ENCODE data around the gene JAZF1.

The JAZF1 gene

GRCh38 chr7:27810186-27810585, 370.4 kb downstream of the JAZF1 start:
- TF ChIP-seq SIN3A (IDR thresholded peaks at IDR 0.05; ENCODE audit: borderline replicate concordance, insufficient read depth, low read length) (no peak), FOXP2 (optimal IDR thresholded peaks at IDR 0.05; ENCODE audit: borderline replicate concordance, extremely low read depth, extremely low read length, insufficient read depth) (no peak), TAF1 (IDR thresholded peaks at IDR 0.05; ENCODE audit: borderline replicate concordance, insufficient read depth, low read length) (no peak), POLR2AphosphoS5 (IDR thresholded peaks at IDR 0.05; ENCODE audit: low read depth, low read length) (no peak)
- TF ChIP-seq, protein P1, sequence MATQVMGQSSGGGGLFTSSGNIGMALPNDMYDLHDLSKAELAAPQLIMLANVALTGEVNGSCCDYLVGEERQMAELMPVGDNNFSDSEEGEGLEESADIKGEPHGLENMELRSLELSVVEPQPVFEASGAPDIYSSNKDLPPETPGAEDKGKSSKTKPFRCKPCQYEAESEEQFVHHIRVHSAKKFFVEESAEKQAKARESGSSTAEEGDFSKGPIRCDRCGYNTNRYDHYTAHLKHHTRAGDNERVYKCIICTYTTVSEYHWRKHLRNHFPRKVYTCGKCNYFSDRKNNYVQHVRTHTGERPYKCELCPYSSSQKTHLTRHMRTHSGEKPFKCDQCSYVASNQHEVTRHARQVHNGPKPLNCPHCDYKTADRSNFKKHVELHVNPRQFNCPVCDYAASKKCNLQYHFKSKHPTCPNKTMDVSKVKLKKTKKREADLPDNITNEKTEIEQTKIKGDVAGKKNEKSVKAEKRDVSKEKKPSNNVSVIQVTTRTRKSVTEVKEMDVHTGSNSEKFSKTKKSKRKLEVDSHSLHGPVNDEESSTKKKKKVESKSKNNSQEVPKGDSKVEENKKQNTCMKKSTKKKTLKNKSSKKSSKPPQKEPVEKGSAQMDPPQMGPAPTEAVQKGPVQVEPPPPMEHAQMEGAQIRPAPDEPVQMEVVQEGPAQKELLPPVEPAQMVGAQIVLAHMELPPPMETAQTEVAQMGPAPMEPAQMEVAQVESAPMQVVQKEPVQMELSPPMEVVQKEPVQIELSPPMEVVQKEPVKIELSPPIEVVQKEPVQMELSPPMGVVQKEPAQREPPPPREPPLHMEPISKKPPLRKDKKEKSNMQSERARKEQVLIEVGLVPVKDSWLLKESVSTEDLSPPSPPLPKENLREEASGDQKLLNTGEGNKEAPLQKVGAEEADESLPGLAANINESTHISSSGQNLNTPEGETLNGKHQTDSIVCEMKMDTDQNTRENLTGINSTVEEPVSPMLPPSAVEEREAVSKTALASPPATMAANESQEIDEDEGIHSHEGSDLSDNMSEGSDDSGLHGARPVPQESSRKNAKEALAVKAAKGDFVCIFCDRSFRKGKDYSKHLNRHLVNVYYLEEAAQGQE (IDR thresholded peaks at IDR 0.05; ENCODE audit: insufficient read depth in 1 of 2, low read depth in 2 of 2, low read length in 2 of 2): no peak

- TF ChIP-seq FOXP2 (optimal IDR thresholded peaks at IDR 0.05; ENCODE audit: borderline replicate concordance, extremely low read depth, extremely low read length, insufficient read depth): no peak
- no peak for TF ChIP-seq POLR2AphosphoS5 (IDR thresholded peaks at IDR 0.05; ENCODE audit: low read depth, low read length)
- no peak for TF ChIP-seq SIN3A (IDR thresholded peaks at IDR 0.05; ENCODE audit: borderline replicate concordance, insufficient read depth, low read length)
- no peak for TF ChIP-seq TAF1 (IDR thresholded peaks at IDR 0.05; ENCODE audit: borderline replicate concordance, insufficient read depth, low read length)
- TF ChIP-seq, protein P1 (IDR thresholded peaks at IDR 0.05; ENCODE audit: insufficient read depth in 1 of 2, low read depth in 2 of 2, low read length in 2 of 2): no peak
Measured at GRCh38 chr7:27808626-27809025, 372.0 kb downstream of the JAZF1 start.

DNA sequence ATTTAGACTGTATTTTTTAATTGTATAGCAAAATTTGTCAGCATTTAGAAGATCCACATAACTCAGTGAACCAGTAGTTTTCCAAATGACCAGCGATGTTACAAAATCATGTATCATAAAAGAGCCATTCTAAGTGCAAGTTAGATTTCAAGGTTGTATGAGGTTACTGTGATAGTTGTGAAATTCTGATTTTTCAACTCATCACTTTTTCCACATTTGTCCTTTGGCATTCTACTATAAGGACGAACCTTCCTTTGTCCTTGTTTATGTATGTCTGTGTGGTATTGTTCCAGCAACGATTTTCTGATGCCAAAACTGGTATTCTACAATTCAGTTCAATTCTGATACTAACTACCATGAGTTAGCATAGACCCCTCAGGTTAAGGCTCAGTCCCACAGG, 376.5 kb downstream of the JAZF1 start:
- TF ChIP-seq, protein P1 (IDR thresholded peaks at IDR 0.05; ENCODE audit: insufficient read depth in 1 of 2, low read depth in 2 of 2, low read length in 2 of 2): no peak
- TF ChIP-seq POLR2AphosphoS5 (IDR thresholded peaks at IDR 0.05; ENCODE audit: low read depth, low read length) (no peak), TAF1 (IDR thresholded peaks at IDR 0.05; ENCODE audit: borderline replicate concordance, insufficient read depth, low read length) (no peak), FOXP2 (optimal IDR thresholded peaks at IDR 0.05; ENCODE audit: borderline replicate concordance, extremely low read depth, extremely low read length, insufficient read depth) (no peak), SIN3A (IDR thresholded peaks at IDR 0.05; ENCODE audit: borderline replicate concordance, insufficient read depth, low read length) (no peak)

DNA sequence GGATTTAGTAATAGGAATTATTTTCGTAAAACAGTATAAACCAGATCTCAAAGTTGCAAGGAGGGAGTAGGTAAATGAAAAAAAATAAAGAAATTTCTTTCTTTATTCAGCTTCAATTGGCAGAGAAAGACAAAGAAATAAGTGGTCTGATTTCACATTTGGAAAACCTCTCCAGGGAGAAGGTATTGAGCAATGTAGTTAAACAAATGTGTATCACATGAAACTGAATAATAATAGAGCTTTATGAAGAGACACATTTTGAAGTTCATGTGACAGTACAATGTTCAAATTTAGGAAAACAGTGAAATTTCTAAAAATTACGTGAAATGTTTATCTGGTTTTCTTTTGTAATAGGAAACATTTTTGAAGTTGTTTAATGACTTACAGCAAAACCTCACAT, 377.6 kb downstream of the JAZF1 start:
- TF ChIP-seq POLR2AphosphoS5 (IDR thresholded peaks at IDR 0.05; ENCODE audit: low read depth, low read length) (no peak), SIN3A (IDR thresholded peaks at IDR 0.05; ENCODE audit: borderline replicate concordance, insufficient read depth, low read length) (no peak), FOXP2 (optimal IDR thresholded peaks at IDR 0.05; ENCODE audit: borderline replicate concordance, extremely low read depth, extremely low read length, insufficient read depth) (no peak), TAF1 (IDR thresholded peaks at IDR 0.05; ENCODE audit: borderline replicate concordance, insufficient read depth, low read length) (no peak)
- TF ChIP-seq, protein P1 (IDR thresholded peaks at IDR 0.05; ENCODE audit: insufficient read depth in 1 of 2, low read depth in 2 of 2, low read length in 2 of 2): no peak

GRCh38 chr7:27799212-27799611, 381.4 kb downstream of the JAZF1 start:
- TF ChIP-seq POLR2AphosphoS5 (IDR thresholded peaks at IDR 0.05; ENCODE audit: low read depth, low read length) (no peak), SIN3A (IDR thresholded peaks at IDR 0.05; ENCODE audit: borderline replicate concordance, insufficient read depth, low read length) (no peak), TAF1 (IDR thresholded peaks at IDR 0.05; ENCODE audit: borderline replicate concordance, insufficient read depth, low read length) (no peak), FOXP2 (optimal IDR thresholded peaks at IDR 0.05; ENCODE audit: borderline replicate concordance, extremely low read depth, extremely low read length, insufficient read depth) (no peak)
- TF ChIP-seq, protein P1 (IDR thresholded peaks at IDR 0.05; ENCODE audit: insufficient read depth in 1 of 2, low read depth in 2 of 2, low read length in 2 of 2): no peak
